ENCODE measurements around the gene HECW1. TPM values are rescaled to one million over a fixed set of nuclear protein-coding genes. Genes with fewer than 3 reads are reported as not detected.
"Not testable (repeated sequence)": the region's sequence is repeated elsewhere in the genome, so short reads cannot be mapped to it uniquely, and the experiment has no call there.

The HECW1 gene
- total RNA-seq, 1 donor from 2014 or later, result not detected

GRCh38 chr7:43302773-43303460 lies 190.5 kb downstream of the HECW1 start:
- no peak for DNase-seq (ENCODE audit: low read depth in 2 of 2)

GRCh38 chr7:43303740-43304241 lies 191.3 kb downstream of the HECW1 start:
- no peak for DNase-seq (ENCODE audit: low read depth in 2 of 2)

- DNase-seq (ENCODE audit: low read depth in 2 of 2), result no peak
Measured at GRCh38 chr7:43306404-43306803, 194.0 kb downstream of the HECW1 start.

- no peak for DNase-seq (ENCODE audit: low read depth in 2 of 2)
Measured at GRCh38 chr7:43307522-43307921, 195.1 kb downstream of the HECW1 start.

GRCh38 chr7:43308913-43309705 lies 196.7 kb downstream of the HECW1 start:
- DNase-seq (ENCODE audit: low read depth in 2 of 2), result no peak

GRCh38 chr7:43309706-43310022 lies 197.2 kb downstream of the HECW1 start:
- DNase-seq (ENCODE audit: low read depth in 2 of 2), result no peak

GRCh38 chr7:43311052-43311451 lies 198.6 kb downstream of the HECW1 start:
- DNase-seq (ENCODE audit: low read depth in 2 of 2), result no peak

GRCh38 chr7:43311694-43312093 lies 199.2 kb downstream of the HECW1 start:
- DNase-seq (ENCODE audit: low read depth in 2 of 2), result no peak

GRCh38 chr7:43313628-43314378 lies 201.4 kb downstream of the HECW1 start:
- DNase-seq (ENCODE audit: low read depth in 2 of 2), result no peak

GRCh38 chr7:43314379-43315158 lies 202.1 kb downstream of the HECW1 start:
- no peak for DNase-seq (ENCODE audit: low read depth in 2 of 2)

- DNase-seq (ENCODE audit: low read depth in 2 of 2), result no peak
Measured at GRCh38 chr7:43317075-43317474, 204.6 kb downstream of the HECW1 start.

- DNase-seq (ENCODE audit: low read depth in 2 of 2), result no peak
Measured at GRCh38 chr7:43318188-43318770, 205.8 kb downstream of the HECW1 start.

- DNase-seq (ENCODE audit: low read depth in 2 of 2), result no peak
Measured at GRCh38 chr7:43325595-43325994, 213.1 kb downstream of the HECW1 start.

GRCh38 chr7:43328336-43328735 lies 215.9 kb downstream of the HECW1 start:
- DNase-seq (ENCODE audit: low read depth in 2 of 2), result no peak

GRCh38 chr7:43328785-43329380 lies 216.4 kb downstream of the HECW1 start:
- no peak for DNase-seq (ENCODE audit: low read depth in 2 of 2)

- DNase-seq (ENCODE audit: low read depth in 2 of 2), result no peak
Measured at GRCh38 chr7:43332193-43332796, 219.8 kb downstream of the HECW1 start.

GRCh38 chr7:43337191-43337590 lies 224.7 kb downstream of the HECW1 start:
- DNase-seq (ENCODE audit: low read depth in 2 of 2), result no peak

GRCh38 chr7:43337811-43338210 lies 225.4 kb downstream of the HECW1 start:
- no peak for DNase-seq (ENCODE audit: low read depth in 2 of 2)

GRCh38 chr7:43341132-43341531 lies 228.7 kb downstream of the HECW1 start:
- DNase-seq (ENCODE audit: low read depth in 2 of 2), result no peak

- not testable (repeated sequence) for DNase-seq (ENCODE audit: low read depth in 2 of 2)
Measured at GRCh38 chr7:43343417-43343816, 231.0 kb downstream of the HECW1 start.

Data from lung microvascular endothelial cell (primary cell).